K562 (cell line): Measurements from ENCODE around the gene CHMP5. TPM values are rescaled to one million over a fixed set of nuclear protein-coding genes. Genes with fewer than 3 reads are reported as not detected.

Experiments used
- ATF3 ChIP-seq, 2 experiments: fragments of 450-650 bp in 1 of 2; sonication (generic) in 1 of 2; formaldehyde crosslinking in 1 of 2; IDR thresholded peaks in 1 of 2; conservative IDR thresholded peaks in 1 of 2; 2 replicates each; pipeline versions ENCODE4 v1.6.1 to v1.8.1; 2016 to 2023; ENCODE audit warnings: mild to moderate bottlenecking in 2 of 2, moderate library complexity in 2 of 2, inconsistent platforms in 1 of 2, missing genetic modification reagents in 1 of 2
- FOSL1 ChIP-seq: fragments of 200-800 bp; sonication (Bioruptor generic); conservative IDR thresholded peaks from 2 replicates; pipeline ENCODE4 v1.6.1; 2016; ENCODE audit warnings: missing genetic modification characterization, missing compliant biosample characterization
- HDAC3 ChIP-seq: fragments of 450-650 bp; IDR thresholded peaks from 2 replicates; pipeline ENCODE4 v1.6.1; 2018; ENCODE audit warnings: borderline replicate concordance, mild to moderate bottlenecking, moderate library complexity; ENCODE audit not compliant: partially characterized antibody
- HOXB6 ChIP-seq: fragments of 250-450 bp; sonication (Bioruptor Pico); IDR thresholded peaks from 2 replicates; pipeline ENCODE4 v1.5.1; 2022; ENCODE audit warnings: mild to moderate bottlenecking, borderline replicate concordance
- KHSRP ChIP-seq: fragments of 450-650 bp; IDR thresholded peaks from 2 replicates; pipeline ENCODE4 v1.6.1; 2017
- LEF1 ChIP-seq: fragments of 450-650 bp; IDR thresholded peaks from 2 replicates; pipeline ENCODE4 v1.6.1; 2016; ENCODE audit warnings: mild to moderate bottlenecking
- MECOM ChIP-seq: fragments of 250-450 bp; sonication (Bioruptor Pico); IDR thresholded peaks from 2 replicates; pipeline ENCODE4 v1.8.0; 2022; ENCODE audit warnings: inconsistent platforms
- NCOR1 ChIP-seq: fragments of 450-650 bp; IDR thresholded peaks from 2 replicates; pipeline ENCODE4 v1.6.1; 2016; ENCODE audit warnings: mild to moderate bottlenecking, moderate library complexity
- PURB ChIP-seq: sonication (generic); formaldehyde crosslinking; IDR thresholded peaks from 2 replicates; pipeline ENCODE4 v1.9.0; 2021; ENCODE audit warnings: low read depth, mild to moderate bottlenecking, missing genetic modification reagents
- SOX6 ChIP-seq: fragments of 450-650 bp; IDR thresholded peaks from 2 replicates; pipeline ENCODE4 v1.6.1; 2014; ENCODE audit warnings: mild to moderate bottlenecking
- SREBF1 ChIP-seq: fragments of 150-350 bp; IDR thresholded peaks from 2 replicates; pipeline ENCODE4 v1.6.1; 2014; ENCODE audit warnings: antibody characterized with exemption, low read depth, low read length, borderline replicate concordance
- STAG1 ChIP-seq: sonication (generic); formaldehyde crosslinking; IDR thresholded peaks from 2 replicates; pipeline ENCODE4 v1.5.0; 2020; ENCODE audit warnings: missing genetic modification reagents, borderline replicate concordance
- TBL1XR1 ChIP-seq, 2 experiments: IDR thresholded peaks; 2 replicates each; pipeline ENCODE4 v1.6.1; 2012; ENCODE audit warnings: improper control_type of control experiment in 2 of 2, low read length in 2 of 2, mild to moderate bottlenecking in 1 of 2
- ZEB2 ChIP-seq: fragments of 450-650 bp; IDR thresholded peaks from 2 replicates; pipeline ENCODE4 v1.6.1; 2016
- ZNF384 ChIP-seq: IDR thresholded peaks from 2 replicates; pipeline ENCODE4 v1.6.1; 2012; ENCODE audit warnings: low read depth, low read length, improper control_type of control experiment
- ZNF586 ChIP-seq: fragments of 450-650 bp; formaldehyde crosslinking; conservative IDR thresholded peaks from 2 replicates; pipeline ENCODE4 v1.4.0; 2020; ENCODE audit warnings: mild to moderate bottlenecking, moderate library complexity
- polyA plus RNA-seq, 8 experiments: library from polyadenylated mRNA; depleted of rRNA in 4 of 8; stranded (reverse) in 5 of 8; unstranded in 3 of 8; fragments of >200 nt; fragmentation: Nextera tagmentation in 2 of 8; fragmentation: Illumina TruSeq in 1 of 8; extraction: Ambion mirVana in 2 of 8; extraction: Trizol in 1 of 8; gene quantifications; 2 replicates each; pipeline versions ENCODE4 v1.2.1 to v1.2.3, GENCODE V29; 2011 to 2014; ENCODE audit warnings: inconsistent platforms in 1 of 8, missing spikeins in 1 of 8
- total RNA-seq, 7 experiments: library from RNA; depleted of rRNA in 6 of 7; stranded (reverse); fragments of >200 nt in 6 of 7; fragmentation: Illumina TruSeq in 2 of 7; extraction: Trizol in 2 of 7; gene quantifications; 2 replicates each; pipeline versions ENCODE4 v1.2.1 to v1.2.3, GENCODE V29; 2011 to 2021; ENCODE audit warnings: low replicate concordance in 1 of 7
- TF ChIP-seq, protein P1 (sequence below): IDR thresholded peaks from 2 replicates; pipeline ENCODE4 v1.6.1; 2011; ENCODE audit warnings: borderline replicate concordance, low read depth, mild to moderate bottlenecking, moderate library complexity, low read length; ENCODE audit not compliant: insufficient read depth, poor library complexity, severe bottlenecking
- TF ChIP-seq, protein P2 (sequence below): sonication (generic); formaldehyde crosslinking; IDR thresholded peaks from 2 replicates; pipeline ENCODE4 v1.8.1; 2023; ENCODE audit warnings: mild to moderate bottlenecking, missing genetic modification reagents
- TF ChIP-seq, protein P3 (sequence below): IDR thresholded peaks from 2 replicates; pipeline ENCODE4 v1.6.1; 2012; ENCODE audit warnings: low read depth, low read length, improper control_type of control experiment, borderline replicate concordance

Gene CHMP5
- total and polyA plus RNA-seq, 9 of the 15 experiments (the other 6 are each of a cell fraction or from before 2014, with no cell fraction given), result 36.0 to 105 (median 54.9) TPM

GRCh38 chr9:33331377-33331891, 66.6 kb downstream of the CHMP5 start (continued):
- TF ChIP-seq HOXB6 (CRISPR knock-in tag) (no peak), LEF1 (peak; percentile 53; the same call in 1 of the 2 replicates), PURB (CRISPR knock-in tag) (no peak), TBL1XR1 (IDR thresholded peaks at IDR 0.05; ENCODE audit: low read length in 2 of 2) (peak in 1 of 2 experiments; percentile 31; a peak in 1 of 4 replicates), HDAC3 (peak; percentile 38), ATF3 (IDR thresholded peaks at IDR 0.05) (peak; percentile 71), ATF3 (CRISPR knock-in tag; conservative IDR thresholded peaks at IDR 0.05) (peak; percentile 47; the same call in 1 of the 2 replicates), SREBF1 (no peak), STAG1 (CRISPR knock-in tag) (no peak), ZEB2 (no peak), ZNF384 (peak; percentile 65; the same call in 1 of the 2 replicates), NCOR1 (peak; percentile 86), MECOM (no peak), KHSRP (0 out of 2 replicates have a peak, but pooled peaks have one; percentile 38), ZNF586 (CRISPR knock-in tag) (no peak), FOSL1 (tag) (peak; percentile 85), SOX6 (peak; percentile 69)
- TF ChIP-seq, protein P1, sequence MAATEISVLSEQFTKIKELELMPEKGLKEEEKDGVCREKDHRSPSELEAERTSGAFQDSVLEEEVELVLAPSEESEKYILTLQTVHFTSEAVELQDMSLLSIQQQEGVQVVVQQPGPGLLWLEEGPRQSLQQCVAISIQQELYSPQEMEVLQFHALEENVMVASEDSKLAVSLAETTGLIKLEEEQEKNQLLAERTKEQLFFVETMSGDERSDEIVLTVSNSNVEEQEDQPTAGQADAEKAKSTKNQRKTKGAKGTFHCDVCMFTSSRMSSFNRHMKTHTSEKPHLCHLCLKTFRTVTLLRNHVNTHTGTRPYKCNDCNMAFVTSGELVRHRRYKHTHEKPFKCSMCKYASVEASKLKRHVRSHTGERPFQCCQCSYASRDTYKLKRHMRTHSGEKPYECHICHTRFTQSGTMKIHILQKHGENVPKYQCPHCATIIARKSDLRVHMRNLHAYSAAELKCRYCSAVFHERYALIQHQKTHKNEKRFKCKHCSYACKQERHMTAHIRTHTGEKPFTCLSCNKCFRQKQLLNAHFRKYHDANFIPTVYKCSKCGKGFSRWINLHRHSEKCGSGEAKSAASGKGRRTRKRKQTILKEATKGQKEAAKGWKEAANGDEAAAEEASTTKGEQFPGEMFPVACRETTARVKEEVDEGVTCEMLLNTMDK, result no peak
- TF ChIP-seq, protein P2, sequence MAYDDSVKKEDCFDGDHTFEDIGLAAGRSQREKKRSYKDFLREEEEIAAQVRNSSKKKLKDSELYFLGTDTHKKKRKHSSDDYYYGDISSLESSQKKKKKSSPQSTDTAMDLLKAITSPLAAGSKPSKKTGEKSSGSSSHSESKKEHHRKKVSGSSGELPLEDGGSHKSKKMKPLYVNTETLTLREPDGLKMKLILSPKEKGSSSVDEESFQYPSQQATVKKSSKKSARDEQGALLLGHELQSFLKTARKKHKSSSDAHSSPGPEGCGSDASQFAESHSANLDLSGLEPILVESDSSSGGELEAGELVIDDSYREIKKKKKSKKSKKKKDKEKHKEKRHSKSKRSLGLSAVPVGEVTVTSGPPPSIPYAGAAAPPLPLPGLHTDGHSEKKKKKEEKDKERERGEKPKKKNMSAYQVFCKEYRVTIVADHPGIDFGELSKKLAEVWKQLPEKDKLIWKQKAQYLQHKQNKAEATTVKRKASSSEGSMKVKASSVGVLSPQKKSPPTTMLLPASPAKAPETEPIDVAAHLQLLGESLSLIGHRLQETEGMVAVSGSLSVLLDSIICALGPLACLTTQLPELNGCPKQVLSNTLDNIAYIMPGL (CRISPR knock-in tag), result no peak
- TF ChIP-seq, protein P3, sequence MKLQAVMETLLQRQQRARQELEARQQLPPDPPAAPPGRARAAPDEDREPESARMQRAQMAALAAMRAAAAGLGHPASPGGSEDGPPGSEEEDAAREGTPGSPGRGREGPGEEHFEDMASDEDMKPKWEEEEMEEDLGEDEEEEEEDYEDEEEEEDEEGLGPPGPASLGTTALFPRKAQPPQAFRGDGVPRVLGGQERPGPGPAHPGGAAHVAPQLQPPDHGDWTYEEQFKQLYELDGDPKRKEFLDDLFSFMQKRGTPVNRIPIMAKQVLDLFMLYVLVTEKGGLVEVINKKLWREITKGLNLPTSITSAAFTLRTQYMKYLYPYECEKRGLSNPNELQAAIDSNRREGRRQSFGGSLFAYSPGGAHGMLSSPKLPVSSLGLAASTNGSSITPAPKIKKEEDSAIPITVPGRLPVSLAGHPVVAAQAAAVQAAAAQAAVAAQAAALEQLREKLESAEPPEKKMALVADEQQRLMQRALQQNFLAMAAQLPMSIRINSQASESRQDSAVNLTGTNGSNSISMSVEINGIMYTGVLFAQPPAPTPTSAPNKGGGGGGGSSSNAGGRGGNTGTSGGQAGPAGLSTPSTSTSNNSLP, result peak; percentile 33; the same call in 1 of the 2 replicates
